Colonic mucosa (tissue), 4 donors: ENCODE data around the gene XPO4. TPM values are rescaled to one million over a fixed set of nuclear protein-coding genes. Genes with fewer than 3 reads are reported as not detected.

Experiments
- DNase-seq: peaks from one replicate; pipeline ENCODE4 v3.0.0-alpha.2; 2020
- H3K27ac ChIP-seq: fragments of 200-600 bp; one replicate; pipeline ENCODE4 v1.8.0; 2021
- H3K27me3 ChIP-seq: fragments of 200-600 bp; one replicate; pipeline ENCODE4 v1.8.0; 2021
- H3K36me3 ChIP-seq: fragments of 200-600 bp; one replicate; pipeline ENCODE4 v1.8.0; 2021
- H3K4me1 ChIP-seq: fragments of 200-600 bp; one replicate; pipeline ENCODE4 v1.8.0; 2021; ENCODE audit warnings: mild to moderate bottlenecking
- H3K4me3 ChIP-seq: fragments of 200-600 bp; one replicate; pipeline ENCODE4 v1.8.0; 2021
- H3K9ac ChIP-seq, 2 donors: one replicate each; pipeline ENCODE4 v1.7.0; 2013; ENCODE audit warnings: control low read depth in 2 of 2, low read depth in 2 of 2, low read length in 2 of 2
- H3K9me3 ChIP-seq: fragments of 200-600 bp; one replicate; pipeline ENCODE4 v1.8.0; 2021
- intact Hi-C: fragments of 100-400 bp; cut with DNase I; formaldehyde crosslinking; loops from one replicate; pipeline ENCODE4 v1.14.1; 2022
- total RNA-seq, 2 donors: library from RNA; stranded (reverse); fragmentation: NEBNext Ultra II Directional in 1 of 2; extraction: Animal tissue kit (Norgen Biotek cat#: 25700) in 1 of 2; gene quantifications; one replicate each; pipeline ENCODE4 v1.2.1, GENCODE V29; 2021
- TF ChIP-seq, protein P1 (sequence below): fragments of 200-600 bp; IDR thresholded peaks from one replicate; pipeline ENCODE4 v1.8.0; 2022; ENCODE audit warnings: antibody characterized with exemption, mild to moderate bottlenecking
- donor health status: healthy.
- donor health status: DM: no; HTN: no; CAD: no.
- donor health status: DM: no; HTN: no; CAD: no.

Gene XPO4
- total RNA-seq, 2 donors from 2014 or later, result 9.1 to 18.2 TPM

DNA sequence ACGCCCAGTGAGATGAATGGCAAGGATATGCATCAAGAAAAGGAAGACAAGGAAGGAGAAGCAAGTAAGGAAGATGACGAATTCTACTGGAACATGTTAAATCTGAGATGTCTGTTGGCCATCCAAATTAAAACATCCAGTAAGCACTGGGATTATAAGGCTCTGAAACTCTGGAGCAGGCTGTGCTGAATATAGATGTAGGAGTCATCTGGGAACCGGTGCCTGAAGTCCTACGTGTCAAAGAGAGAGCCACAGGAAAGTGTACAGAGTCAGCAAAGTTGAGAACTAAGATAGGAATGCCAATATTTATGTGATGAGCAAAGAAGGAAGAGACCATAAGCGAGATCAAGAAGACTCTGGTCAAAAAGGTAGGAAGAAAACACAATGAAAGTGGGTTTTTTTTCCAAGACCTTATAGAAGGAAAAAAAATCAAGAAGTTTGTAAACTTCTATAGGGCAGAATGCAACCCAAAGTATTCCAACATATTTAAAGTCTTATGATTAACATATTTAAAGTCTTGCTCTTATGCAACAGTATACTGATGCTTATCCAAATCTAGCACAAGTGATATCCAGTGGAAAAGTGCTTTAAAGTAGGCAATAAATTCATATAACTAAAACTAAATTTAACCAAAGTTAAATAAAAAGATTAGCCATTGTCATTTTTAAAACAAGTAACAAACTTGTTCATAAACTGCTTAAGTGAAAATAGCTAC is 77.6 kb downstream of the XPO4 start:
- TF ChIP-seq, protein P1, sequence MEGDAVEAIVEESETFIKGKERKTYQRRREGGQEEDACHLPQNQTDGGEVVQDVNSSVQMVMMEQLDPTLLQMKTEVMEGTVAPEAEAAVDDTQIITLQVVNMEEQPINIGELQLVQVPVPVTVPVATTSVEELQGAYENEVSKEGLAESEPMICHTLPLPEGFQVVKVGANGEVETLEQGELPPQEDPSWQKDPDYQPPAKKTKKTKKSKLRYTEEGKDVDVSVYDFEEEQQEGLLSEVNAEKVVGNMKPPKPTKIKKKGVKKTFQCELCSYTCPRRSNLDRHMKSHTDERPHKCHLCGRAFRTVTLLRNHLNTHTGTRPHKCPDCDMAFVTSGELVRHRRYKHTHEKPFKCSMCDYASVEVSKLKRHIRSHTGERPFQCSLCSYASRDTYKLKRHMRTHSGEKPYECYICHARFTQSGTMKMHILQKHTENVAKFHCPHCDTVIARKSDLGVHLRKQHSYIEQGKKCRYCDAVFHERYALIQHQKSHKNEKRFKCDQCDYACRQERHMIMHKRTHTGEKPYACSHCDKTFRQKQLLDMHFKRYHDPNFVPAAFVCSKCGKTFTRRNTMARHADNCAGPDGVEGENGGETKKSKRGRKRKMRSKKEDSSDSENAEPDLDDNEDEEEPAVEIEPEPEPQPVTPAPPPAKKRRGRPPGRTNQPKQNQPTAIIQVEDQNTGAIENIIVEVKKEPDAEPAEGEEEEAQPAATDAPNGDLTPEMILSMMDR, result no peak
- no peak overlapping the region for H3K4me3 ChIP-seq
- H3K36me3 ChIP-seq, result no peaks in the 10 kb centered on the region
- intact Hi-C loops, result loop anchor here (5.0 kb wide), 1 partner anchor 102 kb away; no protein-coding TSS in a partner anchor
- H3K27ac ChIP-seq, result no peak overlapping the region
- no peak overlapping the region for H3K9ac ChIP-seq
- H3K9me3 ChIP-seq, result no peaks in the 10 kb centered on the region
- H3K4me1 ChIP-seq, result no peaks in the 10 kb centered on the region
- DNase-seq, result no peak
- no peaks in the 10 kb centered on the region for H3K27me3 ChIP-seq

DNA sequence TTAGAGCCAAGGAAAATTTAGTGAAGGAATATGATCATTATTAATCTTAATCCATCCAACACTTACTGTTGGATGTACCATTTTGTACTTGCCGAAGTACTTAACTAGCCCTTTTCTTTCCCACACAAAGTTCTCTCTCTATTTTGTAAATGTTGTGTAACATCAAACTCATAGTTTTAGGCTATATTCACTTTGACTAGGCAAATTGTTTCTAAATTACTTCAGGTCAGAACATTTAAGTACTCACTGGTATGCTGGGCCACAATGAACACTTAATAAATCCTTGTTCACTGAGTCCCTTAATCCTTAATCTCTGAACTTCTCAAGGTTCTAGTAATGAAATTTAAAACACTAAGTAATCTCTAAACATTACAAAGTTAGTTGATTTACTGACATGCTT is 79.5 kb downstream of the XPO4 start:
- intact Hi-C loops, result no loop called here
- TF ChIP-seq, protein P1, result no peak

DNA sequence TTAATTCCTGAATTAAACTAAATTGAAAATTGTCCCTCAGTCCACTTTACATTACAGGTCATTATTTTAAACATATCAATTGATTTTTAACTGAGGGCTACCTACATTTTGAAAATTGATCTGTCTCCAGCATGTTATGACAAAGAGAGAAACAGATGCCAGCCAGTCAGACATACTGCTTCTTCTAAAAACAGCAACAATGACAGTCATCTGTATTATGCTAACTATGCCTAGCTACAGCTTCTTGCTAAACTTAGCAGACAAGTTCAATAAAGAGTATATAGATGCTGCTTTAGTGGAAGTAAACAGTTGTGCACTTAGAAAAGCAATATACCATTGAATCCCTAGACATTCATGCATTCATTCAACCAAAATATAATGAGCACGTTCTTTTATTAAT is 80.1 kb downstream of the XPO4 start:
- intact Hi-C loops, result no loop called here
- H3K4me1 ChIP-seq, result no peaks in the 10 kb centered on the region
- no peaks in the 10 kb centered on the region for H3K9me3 ChIP-seq
- H3K4me3 ChIP-seq, result no peak overlapping the region
- no peaks in the 10 kb centered on the region for H3K27me3 ChIP-seq
- H3K36me3 ChIP-seq, result no peaks in the 10 kb centered on the region
- TF ChIP-seq, protein P1, result no peak
- DNase-seq, result no peak
- no peak overlapping the region for H3K9ac ChIP-seq
- no peak overlapping the region for H3K27ac ChIP-seq

More for the DNA sequence above, 79.5 kb downstream of the XPO4 start:
- Histone ChIP-seq H3K36me3 (no peaks in the 10 kb centered on the region), H3K4me1 (no peaks in the 10 kb centered on the region), H3K27ac (no peak overlapping the region), H3K27me3 (no peaks in the 10 kb centered on the region), H3K4me3 (no peak overlapping the region), H3K9ac (no peak overlapping the region), H3K9me3 (no peaks in the 10 kb centered on the region)
- no peak for DNase-seq

DNA sequence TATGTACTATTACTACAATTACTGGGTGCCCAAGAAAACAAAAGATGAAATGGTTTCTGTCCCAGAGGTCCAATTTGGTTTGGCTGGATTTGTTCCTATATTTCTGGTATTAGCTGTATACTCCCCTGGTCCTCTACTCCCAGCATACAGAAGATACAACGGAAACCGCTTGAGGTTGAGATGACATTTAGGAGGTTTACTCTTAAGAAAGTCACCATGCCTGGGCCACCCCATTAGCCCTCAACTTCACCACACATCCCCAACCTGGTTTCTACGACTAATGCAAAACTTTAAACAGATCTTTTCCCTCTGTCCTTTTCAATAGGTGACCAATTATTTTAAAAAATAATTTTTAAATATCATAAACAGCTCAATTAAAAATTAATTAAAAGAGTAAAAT is 82.8 kb downstream of the XPO4 start:
- no peaks in the 10 kb centered on the region for H3K9me3 ChIP-seq
- no peak for DNase-seq
- H3K36me3 ChIP-seq, result no peaks in the 10 kb centered on the region
- no peak overlapping the region for H3K9ac ChIP-seq
- intact Hi-C loops, result no loop called here
- no peaks in the 10 kb centered on the region for H3K27me3 ChIP-seq
- H3K4me3 ChIP-seq, result no peak overlapping the region
- H3K27ac ChIP-seq, result no peak overlapping the region
- TF ChIP-seq, protein P1, result no peak
- no peaks in the 10 kb centered on the region for H3K4me1 ChIP-seq

DNA sequence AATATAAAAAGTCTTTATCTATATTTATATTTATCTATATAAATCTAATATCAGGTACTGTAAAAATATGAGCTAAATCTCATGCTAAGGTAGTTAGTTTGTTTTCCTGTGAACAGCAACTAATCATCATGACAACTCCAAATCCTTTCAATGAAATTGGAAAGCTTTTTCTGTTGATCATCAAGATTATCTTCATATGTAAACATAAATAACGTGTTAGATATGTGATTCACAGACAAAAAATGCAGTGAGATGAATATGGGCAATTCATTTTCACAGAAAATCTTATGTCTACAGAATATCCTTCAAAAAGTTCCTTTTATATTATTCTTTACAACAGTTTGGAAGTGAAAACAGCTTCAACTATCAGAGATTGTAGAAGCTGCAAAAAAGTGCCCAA is 87.1 kb downstream of the XPO4 start:
- intact Hi-C loops, result no loop called here
- H3K27ac ChIP-seq, result no peak overlapping the region
- TF ChIP-seq, protein P1, result no peak
- no peaks in the 10 kb centered on the region for H3K27me3 ChIP-seq
- no peak overlapping the region for H3K9ac ChIP-seq
- H3K9me3 ChIP-seq, result no peaks in the 10 kb centered on the region
- DNase-seq, result no peak
- no peak overlapping the region for H3K4me3 ChIP-seq
- H3K4me1 ChIP-seq, result no peaks in the 10 kb centered on the region
- no peaks in the 10 kb centered on the region for H3K36me3 ChIP-seq
